Measurements from ENCODE around the gene RNF168.

The RNF168 gene

GRCh38 chr3:196502775-196503195 lies 783 bp downstream of the RNF168 start:
- Histone ChIP-seq H3K27me3 (ENCODE audit: insufficient read depth, low read depth) (no peaks in the 10 kb centered on the region; the same call in 1 of the 2 replicates), H4K20me1 (ENCODE audit: insufficient read depth) (peaks cover 11% of the 10 kb centered on the region), H3K79me2 (ENCODE audit: insufficient read depth, low read depth) (peaks cover 55% of the 10 kb centered on the region), H3K9ac (peak overlapping the region; percentile 65; the same call in 1 of the 2 replicates), H3K27ac (peak overlapping the region; percentile 76), H3K36me3 (ENCODE audit: insufficient read depth) (no peaks in the 10 kb centered on the region), H3K4me2 (peak overlapping the region; percentile 97), H3K4me1 (ENCODE audit: low read depth, poor library complexity, severe bottlenecking) (peaks cover 19% of the 10 kb centered on the region), H3K4me3 (IDR thresholded peaks at IDR 0.05; ENCODE audit: insufficient read depth, low read depth, low read length) (peak overlapping the region; percentile 86), H2AFZ (ENCODE audit: low read depth) (peak overlapping the region; percentile 67)
- TF ChIP-seq CTCF (conservative IDR thresholded peaks at IDR 0.05; ENCODE audit: low read depth, low read length) = no peak

GRCh38 chr3:196501316-196502044 lies 2.1 kb downstream of the RNF168 start:
- H2AFZ ChIP-seq (ENCODE audit: low read depth) = no peak overlapping the region
- no peaks in the 10 kb centered on the region for H3K36me3 ChIP-seq (ENCODE audit: insufficient read depth)
- no peaks in the 10 kb centered on the region for H3K27me3 ChIP-seq (ENCODE audit: insufficient read depth, low read depth)
- no peak for TF ChIP-seq CTCF (conservative IDR thresholded peaks at IDR 0.05; ENCODE audit: low read depth, low read length)
- H3K27ac ChIP-seq = peak overlapping the region; percentile 76; the same call in 1 of the 2 replicates
- H3K4me2 ChIP-seq = peak overlapping the region; percentile 97
- H4K20me1 ChIP-seq (ENCODE audit: insufficient read depth) = peaks cover 11% of the 10 kb centered on the region
- peak overlapping the region; percentile 60 for H3K4me3 ChIP-seq (IDR thresholded peaks at IDR 0.05; ENCODE audit: insufficient read depth, low read depth, low read length)
- peaks cover 19% of the 10 kb centered on the region for H3K4me1 ChIP-seq (ENCODE audit: low read depth, poor library complexity, severe bottlenecking)
- H3K79me2 ChIP-seq (ENCODE audit: insufficient read depth, low read depth) = peaks cover 68% of the 10 kb centered on the region
- peak overlapping the region; percentile 65; the same call in 1 of the 2 replicates for H3K9ac ChIP-seq

GRCh38 chr3:196499807-196500524 lies 3.6 kb downstream of the RNF168 start:
- no peaks in the 10 kb centered on the region for H3K27me3 ChIP-seq (ENCODE audit: insufficient read depth, low read depth)
- TF ChIP-seq CTCF (conservative IDR thresholded peaks at IDR 0.05; ENCODE audit: low read depth, low read length) = no peak
- no peak overlapping the region for H3K27ac ChIP-seq
- H3K4me1 ChIP-seq (ENCODE audit: low read depth, poor library complexity, severe bottlenecking) = peaks cover 19% of the 10 kb centered on the region
- H3K9ac ChIP-seq = no peak overlapping the region; the same call in 1 of the 2 replicates
- H3K4me3 ChIP-seq (IDR thresholded peaks at IDR 0.05; ENCODE audit: insufficient read depth, low read depth, low read length) = no peak overlapping the region
- H3K4me2 ChIP-seq = peak overlapping the region; percentile 97
- H4K20me1 ChIP-seq (ENCODE audit: insufficient read depth) = peaks cover 11% of the 10 kb centered on the region
- H3K36me3 ChIP-seq (ENCODE audit: insufficient read depth) = no peaks in the 10 kb centered on the region
- H2AFZ ChIP-seq (ENCODE audit: low read depth) = no peak overlapping the region
- peaks cover 81% of the 10 kb centered on the region for H3K79me2 ChIP-seq (ENCODE audit: insufficient read depth, low read depth)

GRCh38 chr3:196499061-196499460 lies 4.5 kb downstream of the RNF168 start:
- Histone ChIP-seq H3K79me2 (ENCODE audit: insufficient read depth, low read depth) (peaks cover 89% of the 10 kb centered on the region), H3K9ac (no peak overlapping the region), H3K36me3 (ENCODE audit: insufficient read depth) (no peaks in the 10 kb centered on the region), H3K27ac (no peak overlapping the region), H3K4me2 (no peak overlapping the region), H3K4me1 (ENCODE audit: low read depth, poor library complexity, severe bottlenecking) (peaks cover 16% of the 10 kb centered on the region), H3K4me3 (IDR thresholded peaks at IDR 0.05; ENCODE audit: insufficient read depth, low read depth, low read length) (no peak overlapping the region), H3K27me3 (ENCODE audit: insufficient read depth, low read depth) (no peaks in the 10 kb centered on the region), H4K20me1 (ENCODE audit: insufficient read depth) (peaks cover 11% of the 10 kb centered on the region), H2AFZ (ENCODE audit: low read depth) (no peak overlapping the region)
- no peak for TF ChIP-seq CTCF (conservative IDR thresholded peaks at IDR 0.05; ENCODE audit: low read depth, low read length)
